Stomach (tissue), 9 donors: ENCODE measurements around the gene ABHD4. TPM values are rescaled to one million over a fixed set of nuclear protein-coding genes. Genes with fewer than 3 reads are reported as not detected.

ENCODE experiments used
- DNase-seq, 2 donors: peaks; one replicate each; pipeline versions ENCODE4 v3.0.0 to v3.0.0-alpha.2; 2013 to 2019
- H3K27ac ChIP-seq, 5 donors: fragments of 200-600 bp in 4 of 5; sonication (generic) in 4 of 5; one replicate each; pipeline ENCODE4 v1.5.1; 2013 to 2019; ENCODE audit warnings: mild to moderate bottlenecking in 1 of 5, moderate library complexity in 1 of 5
- H3K27me3 ChIP-seq, 3 donors: fragments of 200-600 bp; sonication (generic); one replicate each; pipeline ENCODE4 v1.5.1; 2017 to 2019; ENCODE audit warnings: mixed run types in 1 of 3
- H3K36me3 ChIP-seq, 4 donors: fragments of 200-600 bp; sonication (generic); 1 replicate in 3 of 4; 2 replicates in 1 of 4; pipeline ENCODE4 v1.5.1; 2016 to 2019
- H3K4me1 ChIP-seq, 4 donors: fragments of 200-600 bp; sonication (generic); one replicate each; pipeline ENCODE4 v1.5.1; 2016 to 2019
- H3K4me3 ChIP-seq, 4 donors: fragments of 200-600 bp; sonication (generic) in 3 of 4; one replicate each; pipeline ENCODE4 v1.5.1; 2016 to 2019; ENCODE audit warnings: mild to moderate bottlenecking in 1 of 4
- H3K9me3 ChIP-seq, 4 donors: fragments of 200-600 bp; sonication (generic); one replicate each; pipeline ENCODE4 v1.5.1; 2016 to 2019
- CTCF ChIP-seq, 7 experiments: fragments of 450-650 bp in 4 of 7; fragments of 200-600 bp in 3 of 7; sonication (generic) in 3 of 7; IDR thresholded peaks; one replicate each; pipeline ENCODE4 v1.5.1; 2016 to 2019; ENCODE audit warnings: antibody characterized with exemption in 7 of 7, control low read depth in 2 of 7, mild to moderate bottlenecking in 1 of 7
- EP300 ChIP-seq: sonication (generic); formaldehyde crosslinking; IDR thresholded peaks from one replicate; pipeline ENCODE4 v1.6.1; 2017; ENCODE audit warnings: antibody characterized with exemption
- POLR2A ChIP-seq, 4 donors: fragments of 450-650 bp; IDR thresholded peaks; one replicate each; pipeline ENCODE4 v1.6.1; 2016; ENCODE audit warnings: antibody characterized with exemption in 4 of 4, control low read depth in 2 of 4, mild to moderate bottlenecking in 1 of 4, moderate library complexity in 1 of 4
- POLR2AphosphoS5 ChIP-seq, 3 donors: sonication (generic); formaldehyde crosslinking; IDR thresholded peaks; one replicate each; pipeline ENCODE4 v1.6.1; 2016; ENCODE audit warnings: antibody characterized with exemption in 3 of 3
- WGBS, 5 donors: extraction: QIAGEN DNeasy Blood & Tissue Kit in 3 of 5; methylation state at CpG; one replicate each; pipeline versions ENCODE4 v1.1.5 to v1.1.7; 2013 to 2018; 5-methylcytosine and 5-hydroxymethylcytosine counted together
- intact Hi-C: fragments of 100-400 bp; cut with DNase I; formaldehyde crosslinking; loops from one replicate; pipeline ENCODE4 v1.15.1; 2023; ENCODE audit warnings: low total_unique reads
- polyA plus RNA-seq, 3 donors: library from polyadenylated mRNA; stranded (reverse); fragments of 200-250 nt; gene quantifications; one replicate each; pipeline ENCODE4 v1.2.3, GENCODE V29; 2013
- total RNA-seq, 5 donors: library from RNA; depleted of rRNA; stranded (reverse); fragments of >200 nt; gene quantifications; one replicate each; pipeline versions ENCODE4 v1.1.0 to v1.2.3, GENCODE V29; 2014 to 2016
- donor health status: healthy with polysubstance abuse.
- donor health status: Bipolar disorder and iron deficiency.
- donor health status: healthy.

ABHD4 gene
- total and polyA plus RNA-seq, 8 donors: 12.2 to 130 (median 23.2) TPM

DNA sequence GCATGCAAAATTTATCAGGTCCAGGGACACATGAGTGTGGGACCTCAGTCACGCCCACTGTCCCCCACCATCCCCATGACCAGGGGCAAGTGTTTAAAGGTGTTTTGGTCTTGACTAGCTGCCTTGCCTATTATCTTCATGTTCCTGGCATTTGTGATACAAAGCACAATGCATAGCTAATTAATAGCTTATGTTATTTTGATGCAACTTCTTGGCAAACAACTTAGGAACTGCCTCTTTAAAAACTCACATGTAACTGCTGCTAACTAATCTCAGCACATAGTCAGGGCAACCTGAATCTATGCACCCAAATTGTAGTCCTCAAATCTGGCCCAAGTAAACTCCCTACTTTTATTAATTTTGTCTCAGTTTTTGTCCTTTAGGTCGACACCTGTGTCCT lies 53.5 kb downstream of the ABHD4 start:
- TF ChIP-seq CTCF (IDR thresholded peaks at IDR 0.05) (no peak), POLR2AphosphoS5 (IDR thresholded peaks at IDR 0.05) (no peak), EP300 (no peak), POLR2A (IDR thresholded peaks at IDR 0.05) (no peak)
- Histone ChIP-seq H3K27me3 (no peaks in the 10 kb centered on the region), H3K4me1 (peaks cover 0 to 13% (median 2%) of the 10 kb centered on the region in 4 donors), H3K4me3 (no peak overlapping the region), H3K27ac (no peak overlapping the region), H3K9me3 (no peaks in the 10 kb centered on the region), H3K36me3 (no peaks in the 10 kb centered on the region)
- DNase-seq: no peak
- WGBS, 5 donors: 83 to 96% (median 85%) methylated on average over 2 of the region's 2 CpGs
- intact Hi-C loops: no loop called here

- Histone ChIP-seq H3K27me3 (no peaks in the 10 kb centered on the region), H3K4me1 (peaks cover 0 to 20% (median 2%) of the 10 kb centered on the region in 4 donors), H3K4me3 (no peak overlapping the region), H3K9me3 (no peaks in the 10 kb centered on the region), H3K36me3 (no peaks in the 10 kb centered on the region), H3K27ac (no peak overlapping the region)
- TF ChIP-seq POLR2A (IDR thresholded peaks at IDR 0.05) (no peak), POLR2AphosphoS5 (IDR thresholded peaks at IDR 0.05) (peak in 1 of 3 donors; percentile 66), CTCF (IDR thresholded peaks at IDR 0.05) (peak in 5 of 7 experiments; percentile 80 to 91 (median 85))
- peak; percentile 79 to 84 for DNase-seq
- intact Hi-C loops: no loop called here
- WGBS, 5 donors: 2 to 8% (median 4%) methylated on average over 4 of the region's 4 CpGs
These were observed 55.0 kb downstream of the ABHD4 start for GRCh38 chr14:22653012-22653621.

- intact Hi-C loops: no loop called here
- H3K4me3 ChIP-seq: no peak overlapping the region
- no peak overlapping the region for H3K27ac ChIP-seq
- WGBS, 5 donors: 81 to 93% (median 85%) methylated on average over 2 of the region's 2 CpGs
- no peak for TF ChIP-seq POLR2AphosphoS5 (IDR thresholded peaks at IDR 0.05)
- TF ChIP-seq EP300: no peak
- TF ChIP-seq POLR2A (IDR thresholded peaks at IDR 0.05): no peak
- no peak for TF ChIP-seq CTCF (IDR thresholded peaks at IDR 0.05)
- H3K4me1 ChIP-seq: peaks cover 0 to 20% (median 2%) of the 10 kb centered on the region in 4 donors
- H3K36me3 ChIP-seq: no peaks in the 10 kb centered on the region
- H3K27me3 ChIP-seq: no peaks in the 10 kb centered on the region
- no peak for DNase-seq
- H3K9me3 ChIP-seq: no peaks in the 10 kb centered on the region
These were observed 58.1 kb downstream of the ABHD4 start for GRCh38 chr14:22656226-22656625.

GRCh38 chr14:22656945-22657731 lies 59.0 kb downstream of the ABHD4 start:
- H3K27me3 ChIP-seq: no peaks in the 10 kb centered on the region
- WGBS, 5 donors: 74 to 83% (median 75%) methylated on average over 8 of the region's 8 CpGs
- H3K4me1 ChIP-seq: peaks cover 0 to 20% (median 2%) of the 10 kb centered on the region in 4 donors
- TF ChIP-seq CTCF (IDR thresholded peaks at IDR 0.05) (no peak), EP300 (no peak), POLR2A (IDR thresholded peaks at IDR 0.05) (no peak), POLR2AphosphoS5 (IDR thresholded peaks at IDR 0.05) (no peak)
- no peak overlapping the region for H3K4me3 ChIP-seq
- intact Hi-C loops: no loop called here
- no peaks in the 10 kb centered on the region for H3K9me3 ChIP-seq
- no peaks in the 10 kb centered on the region for H3K36me3 ChIP-seq
- peak in 1 of 2 donors; percentile 41 for DNase-seq
- no peak overlapping the region for H3K27ac ChIP-seq
